GM18498 (cell line): ENCODE results near the gene ADCY2.

Source experiments
- ATAC-seq: cut with Tn5 transposase; IDR thresholded peaks from one replicate; pipeline ENCODE4 v1.9.1; 2021; ENCODE audit warnings: mild to moderate bottlenecking, moderate library complexity; ENCODE audit not compliant: unreplicated experiment

The ADCY2 gene

GRCh38 chr5:7814816-7815215 is 418.9 kb downstream of the ADCY2 start:
- ATAC-seq: no peak

GRCh38 chr5:7815892-7816534 is 420.1 kb downstream of the ADCY2 start:
- ATAC-seq: peak; percentile 96

GRCh38 chr5:7816535-7816901 is 420.6 kb downstream of the ADCY2 start:
- ATAC-seq: peak; percentile 24

- ATAC-seq: no peak
Observed at GRCh38 chr5:7822449-7822848, 426.5 kb downstream of the ADCY2 start.

GRCh38 chr5:7823594-7823993 is 427.7 kb downstream of the ADCY2 start:
- ATAC-seq: no peak

- ATAC-seq: no peak
Observed at GRCh38 chr5:7824995-7825394, 429.1 kb downstream of the ADCY2 start.

GRCh38 chr5:7825630-7826029 is 429.7 kb downstream of the ADCY2 start:
- no peak for ATAC-seq

- no peak for ATAC-seq
Observed at GRCh38 chr5:7827610-7828009, 431.7 kb downstream of the ADCY2 start.

- ATAC-seq: no peak
Observed at GRCh38 chr5:7828269-7828668, 432.3 kb downstream of the ADCY2 start.

GRCh38 chr5:7834982-7835381 is 439.0 kb downstream of the ADCY2 start:
- no peak for ATAC-seq

GRCh38 chr5:7837403-7837802 is 441.5 kb downstream of the ADCY2 start:
- no peak for ATAC-seq

GRCh38 chr5:7842531-7842930 is 446.6 kb downstream of the ADCY2 start:
- no peak for ATAC-seq

GRCh38 chr5:7844901-7845300 is 449.0 kb downstream of the ADCY2 start:
- ATAC-seq: no peak

GRCh38 chr5:7845557-7845956 is 449.6 kb downstream of the ADCY2 start:
- no peak for ATAC-seq

GRCh38 chr5:7846327-7846726 is 450.4 kb downstream of the ADCY2 start:
- no peak for ATAC-seq

GRCh38 chr5:7848296-7848695 is 452.4 kb downstream of the ADCY2 start:
- ATAC-seq: no peak

- ATAC-seq: no peak
Observed at GRCh38 chr5:7849681-7850394, 453.9 kb downstream of the ADCY2 start.

GRCh38 chr5:7850395-7851239 is 454.7 kb downstream of the ADCY2 start, which contains the start of gene CFAP90:
TSS of gene CFAP90 (minus strand) at chr5:7851133. CDS start at chr5:7851021, 112 bp downstream.
- ATAC-seq: no peak

GRCh38 chr5:7851240-7851592 is 455.3 kb downstream of the ADCY2 start:
- no peak for ATAC-seq

GRCh38 chr5:7851617-7852289 is 455.8 kb downstream of the ADCY2 start:
- no peak for ATAC-seq

GRCh38 chr5:7852542-7852941 is 456.6 kb downstream of the ADCY2 start:
- no peak for ATAC-seq
